ENCODE data around the gene ACTL7B. TPM values are rescaled to one million over a fixed set of nuclear protein-coding genes. Genes with fewer than 3 reads are reported as not detected.

The ACTL7B gene
- total RNA-seq, 1 experiment from 2014 or later: not detected

- H3K9me2 ChIP-seq (ENCODE audit: insufficient read depth): no peaks in the 10 kb centered on the region
- ChIA-PET CTCF (no interaction called here), POLR2A (ENCODE audit: unreplicated experiment) (no interaction called here)
- BruUV-seq (replicated peaks): no TSS peak
- no peak for TF ChIP-seq EZH2 (IDR thresholded peaks at IDR 0.05; ENCODE audit: low read depth)
- TF ChIP-seq, protein P1, sequence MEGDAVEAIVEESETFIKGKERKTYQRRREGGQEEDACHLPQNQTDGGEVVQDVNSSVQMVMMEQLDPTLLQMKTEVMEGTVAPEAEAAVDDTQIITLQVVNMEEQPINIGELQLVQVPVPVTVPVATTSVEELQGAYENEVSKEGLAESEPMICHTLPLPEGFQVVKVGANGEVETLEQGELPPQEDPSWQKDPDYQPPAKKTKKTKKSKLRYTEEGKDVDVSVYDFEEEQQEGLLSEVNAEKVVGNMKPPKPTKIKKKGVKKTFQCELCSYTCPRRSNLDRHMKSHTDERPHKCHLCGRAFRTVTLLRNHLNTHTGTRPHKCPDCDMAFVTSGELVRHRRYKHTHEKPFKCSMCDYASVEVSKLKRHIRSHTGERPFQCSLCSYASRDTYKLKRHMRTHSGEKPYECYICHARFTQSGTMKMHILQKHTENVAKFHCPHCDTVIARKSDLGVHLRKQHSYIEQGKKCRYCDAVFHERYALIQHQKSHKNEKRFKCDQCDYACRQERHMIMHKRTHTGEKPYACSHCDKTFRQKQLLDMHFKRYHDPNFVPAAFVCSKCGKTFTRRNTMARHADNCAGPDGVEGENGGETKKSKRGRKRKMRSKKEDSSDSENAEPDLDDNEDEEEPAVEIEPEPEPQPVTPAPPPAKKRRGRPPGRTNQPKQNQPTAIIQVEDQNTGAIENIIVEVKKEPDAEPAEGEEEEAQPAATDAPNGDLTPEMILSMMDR (conservative IDR thresholded peaks at IDR 0.05): no peak
- H2AFZ ChIP-seq: no peak overlapping the region
- no peak overlapping the region for H3K4me3 ChIP-seq
- no peaks in the 10 kb centered on the region for H3K79me2 ChIP-seq (ENCODE audit: low read depth)
- H3K27ac ChIP-seq: no peak overlapping the region
- no peaks in the 10 kb centered on the region for H3K27me3 ChIP-seq (ENCODE audit: insufficient read depth, low read depth)
- H3F3A ChIP-seq (ENCODE audit: insufficient read depth, low read depth): no peaks in the 10 kb centered on the region
- no peak overlapping the region for H3K4me2 ChIP-seq
- intact Hi-C loops (cut with micrococcal nuclease; ENCODE audit: unreplicated experiment): no loop called here
- no peaks in the 10 kb centered on the region for H3K4me1 ChIP-seq (replicated peaks; ENCODE audit: insufficient read depth)
- no peak for DNase-seq
- no peaks in the 10 kb centered on the region; the same call in 1 of the 2 replicates for H3K9me3 ChIP-seq (ENCODE audit: insufficient read depth, low read depth)
- H4K20me1 ChIP-seq (ENCODE audit: insufficient read depth): no peaks in the 10 kb centered on the region
- no peaks in the 10 kb centered on the region for H3K36me3 ChIP-seq (ENCODE audit: low read depth)
These were observed 10.3 kb downstream of the ACTL7B start for GRCh38 chr9:108845507-108845906.

GRCh38 chr9:108844856-108845255 is 10.9 kb downstream of the ACTL7B start:
- CTCF ChIA-PET: no interaction called here
- Histone ChIP-seq H3K79me2 (ENCODE audit: low read depth) (no peaks in the 10 kb centered on the region), H3K9me2 (ENCODE audit: insufficient read depth) (no peaks in the 10 kb centered on the region), H3K4me3 (no peak overlapping the region), H4K20me1 (ENCODE audit: insufficient read depth) (no peaks in the 10 kb centered on the region), H3K4me1 (replicated peaks; ENCODE audit: insufficient read depth) (no peaks in the 10 kb centered on the region), H3K9me3 (ENCODE audit: insufficient read depth, low read depth) (no peaks in the 10 kb centered on the region; the same call in 1 of the 2 replicates), H3K27ac (no peak overlapping the region), H2AFZ (no peak overlapping the region), H3F3A (ENCODE audit: insufficient read depth, low read depth) (no peaks in the 10 kb centered on the region), H3K27me3 (ENCODE audit: insufficient read depth, low read depth) (no peaks in the 10 kb centered on the region), H3K36me3 (ENCODE audit: low read depth) (no peaks in the 10 kb centered on the region), H3K4me2 (no peak overlapping the region)
- no peak for DNase-seq
- POLR2A ChIA-PET (ENCODE audit: unreplicated experiment): no interaction called here
- BruUV-seq (replicated peaks): no TSS peak
- intact Hi-C loops (cut with micrococcal nuclease; ENCODE audit: unreplicated experiment): no loop called here
- TF ChIP-seq EZH2 (IDR thresholded peaks at IDR 0.05; ENCODE audit: low read depth): no peak
- TF ChIP-seq, protein P1 (conservative IDR thresholded peaks at IDR 0.05): no peak

- no peak overlapping the region for H3K27ac ChIP-seq
- ChIA-PET CTCF (no interaction called here), POLR2A (ENCODE audit: unreplicated experiment) (no interaction called here)
- no peak overlapping the region for H2AFZ ChIP-seq
- H3K9me3 ChIP-seq (ENCODE audit: insufficient read depth, low read depth): no peaks in the 10 kb centered on the region; the same call in 1 of the 2 replicates
- H3F3A ChIP-seq (ENCODE audit: insufficient read depth, low read depth): no peaks in the 10 kb centered on the region
- H3K36me3 ChIP-seq (ENCODE audit: low read depth): no peaks in the 10 kb centered on the region
- H3K27me3 ChIP-seq (ENCODE audit: insufficient read depth, low read depth): no peaks in the 10 kb centered on the region
- no TSS peak for BruUV-seq (replicated peaks)
- no peaks in the 10 kb centered on the region for H3K4me1 ChIP-seq (replicated peaks; ENCODE audit: insufficient read depth)
- H3K4me3 ChIP-seq: no peak overlapping the region
- intact Hi-C loops (cut with micrococcal nuclease; ENCODE audit: unreplicated experiment): no loop called here
- TF ChIP-seq, protein P1 (conservative IDR thresholded peaks at IDR 0.05): no peak
- no peak for TF ChIP-seq EZH2 (IDR thresholded peaks at IDR 0.05; ENCODE audit: low read depth)
- no peaks in the 10 kb centered on the region for H3K9me2 ChIP-seq (ENCODE audit: insufficient read depth)
- DNase-seq: no peak
- H4K20me1 ChIP-seq (ENCODE audit: insufficient read depth): no peaks in the 10 kb centered on the region
- H3K79me2 ChIP-seq (ENCODE audit: low read depth): no peaks in the 10 kb centered on the region
- no peak overlapping the region for H3K4me2 ChIP-seq
These were observed 11.4 kb downstream of the ACTL7B start for GRCh38 chr9:108844391-108844790.
